Astrocyte (in vitro differentiated cells and primary cell): ENCODE data around the gene SUFU. TPM values are rescaled to one million over a fixed set of nuclear protein-coding genes. Genes with fewer than 3 reads are reported as not detected.

Experiments
- DNase-seq: peaks from one replicate; pipeline ENCODE4 v3.0.0-alpha.2; 2010; ENCODE audit warnings: low read depth
- FAIRE-seq: peaks from 2 replicates; lab custom pipeline; 2011; peaks lifted over from hg19 to GRCh38; lab: Jason Lieb, UNC
- H2AFZ ChIP-seq: 2 replicates; pipeline ENCODE4 v1.6.0; 2012; ENCODE audit warnings: low read depth, low read length, inconsistent platforms
- H3K27ac ChIP-seq: 2 replicates; pipeline ENCODE4 v1.5.1; 2011; ENCODE audit warnings: low read depth, low read length, inconsistent platforms
- H3K27me3 ChIP-seq: 2 replicates; pipeline ENCODE4 v1.6.0; 2011; ENCODE audit warnings: low read length, inconsistent platforms; ENCODE audit not compliant: insufficient read depth
- H3K36me3 ChIP-seq: 2 replicates; pipeline ENCODE4 v1.5.1; 2011; ENCODE audit warnings: low read length, inconsistent platforms; ENCODE audit not compliant: insufficient read depth
- H3K4me1 ChIP-seq: 2 replicates; pipeline ENCODE4 v1.5.1; 2011; ENCODE audit warnings: low read length, inconsistent platforms; ENCODE audit not compliant: insufficient read depth
- H3K4me2 ChIP-seq: 2 replicates; pipeline ENCODE4 v1.6.0; 2012; ENCODE audit warnings: low read length, inconsistent platforms
- H3K4me3 ChIP-seq: 2 replicates; pipeline ENCODE4 v1.5.1; 2011; ENCODE audit warnings: low read depth, mild to moderate bottlenecking, low read length, inconsistent platforms; ENCODE audit not compliant: insufficient read depth
- H3K79me2 ChIP-seq: 2 replicates; pipeline ENCODE4 v1.6.0; 2012; ENCODE audit warnings: mild to moderate bottlenecking, low read length, inconsistent platforms; ENCODE audit not compliant: insufficient read depth
- H3K9ac ChIP-seq: 2 replicates; pipeline ENCODE4 v1.6.0; 2012; ENCODE audit warnings: mild to moderate bottlenecking, low read length, inconsistent platforms
- H3K9me3 ChIP-seq: 2 replicates; pipeline ENCODE4 v1.5.1; 2012; ENCODE audit warnings: low read depth, mild to moderate bottlenecking, low read length, inconsistent platforms; ENCODE audit not compliant: insufficient read depth
- H4K20me1 ChIP-seq: 2 replicates; pipeline ENCODE4 v1.6.0; 2012; ENCODE audit warnings: low read length, inconsistent platforms; ENCODE audit not compliant: insufficient read depth
- H3K27ac Mint-ChIP-seq: one replicate; pipeline ENCODE4 v1.8.0; 2021; ENCODE audit warnings: mild to moderate bottlenecking, mixed read lengths; ENCODE audit not compliant: unreplicated experiment
- H3K27me3 Mint-ChIP-seq: one replicate; pipeline ENCODE4 v1.8.0; 2021; ENCODE audit warnings: low read depth, mixed read lengths; ENCODE audit not compliant: unreplicated experiment
- H3K36me3 Mint-ChIP-seq: one replicate; pipeline ENCODE4 v1.8.0; 2021; ENCODE audit warnings: low read depth, mixed read lengths; ENCODE audit not compliant: unreplicated experiment
- H3K4me1 Mint-ChIP-seq: one replicate; pipeline ENCODE4 v1.8.0; 2021; ENCODE audit warnings: low read depth, mixed read lengths; ENCODE audit not compliant: unreplicated experiment
- H3K4me3 Mint-ChIP-seq: one replicate; pipeline ENCODE4 v1.8.0; 2021; ENCODE audit warnings: mild to moderate bottlenecking, moderate library complexity, mixed read lengths; ENCODE audit not compliant: unreplicated experiment
- H3K9me3 Mint-ChIP-seq: one replicate; pipeline ENCODE4 v1.8.0; 2021; ENCODE audit warnings: mild to moderate bottlenecking, mixed read lengths; ENCODE audit not compliant: unreplicated experiment
- CTCF ChIP-seq: IDR thresholded peaks from 2 replicates; pipeline ENCODE4 v1.5.1; 2011; ENCODE audit warnings: low read depth, mild to moderate bottlenecking, inconsistent platforms, low read length, moderate library complexity; ENCODE audit not compliant: insufficient read depth
- EZH2 ChIP-seq: IDR thresholded peaks from 2 replicates; pipeline ENCODE4 v1.6.1; 2012; ENCODE audit warnings: mild to moderate bottlenecking, low read length, inconsistent platforms; ENCODE audit not compliant: insufficient read depth
- total RNA-seq: library from RNA; stranded (reverse); gene quantifications from 2 replicates; pipeline ENCODE4 v1.2.1, GENCODE V29; 2021

Gene SUFU
- total RNA-seq, 1 donor from 2014 or later: 25.8 TPM

GRCh38 chr10:102668326-102669107 lies 164.7 kb downstream of the SUFU start:
- no peak overlapping the region for H2AFZ ChIP-seq
- no peak overlapping the region for H3K27ac Mint-ChIP-seq
- no peak overlapping the region for H3K4me3 ChIP-seq
- no peak overlapping the region for H3K4me2 ChIP-seq
- no peaks in the 10 kb centered on the region for H3K36me3 ChIP-seq
- no peaks in the 10 kb centered on the region for H3K9me3 Mint-ChIP-seq
- H3K4me3 Mint-ChIP-seq: peak overlapping the region; percentile 64
- no peaks in the 10 kb centered on the region for H3K9me3 ChIP-seq
- no peak overlapping the region for H3K27ac ChIP-seq
- H3K79me2 ChIP-seq: no peaks in the 10 kb centered on the region
- TF ChIP-seq EZH2 (no peak), CTCF (no peak)
- peaks cover 2% of the 10 kb centered on the region for H3K4me1 ChIP-seq
- H3K27me3 Mint-ChIP-seq: no peaks in the 10 kb centered on the region
- H4K20me1 ChIP-seq: no peaks in the 10 kb centered on the region
- H3K9ac ChIP-seq: no peak overlapping the region
- peaks cover 30% of the 10 kb centered on the region for H3K4me1 Mint-ChIP-seq
- H3K27me3 ChIP-seq: no peaks in the 10 kb centered on the region
- H3K36me3 Mint-ChIP-seq: no peaks in the 10 kb centered on the region
- no peak for FAIRE-seq
- no peak for DNase-seq

GRCh38 chr10:102669206-102670064 lies 165.7 kb downstream of the SUFU start:
- Histone ChIP-seq H3K4me3 (no peak overlapping the region), H3K36me3 (no peaks in the 10 kb centered on the region), H3K27ac (no peak overlapping the region), H3K9me3 (no peaks in the 10 kb centered on the region), H3K4me2 (no peak overlapping the region), H3K27me3 (no peaks in the 10 kb centered on the region), H4K20me1 (no peaks in the 10 kb centered on the region), H3K79me2 (no peaks in the 10 kb centered on the region), H2AFZ (no peak overlapping the region), H3K4me1 (peaks cover 11% of the 10 kb centered on the region), H3K9ac (no peak overlapping the region)
- DNase-seq: peak; percentile 30
- H3K27me3 Mint-ChIP-seq: no peaks in the 10 kb centered on the region
- H3K9me3 Mint-ChIP-seq: no peaks in the 10 kb centered on the region
- no peak overlapping the region for H3K27ac Mint-ChIP-seq
- no peak for FAIRE-seq
- no peaks in the 10 kb centered on the region for H3K36me3 Mint-ChIP-seq
- TF ChIP-seq CTCF (no peak), EZH2 (no peak)
- no peak overlapping the region for H3K4me3 Mint-ChIP-seq
- peaks cover 38% of the 10 kb centered on the region for H3K4me1 Mint-ChIP-seq
